ENCODE results near the gene GATAD1. TPM values are rescaled to one million over a fixed set of nuclear protein-coding genes. Genes with fewer than 3 reads are reported as not detected.

Gene GATAD1
- polyA plus RNA-seq, 1 of the 3 experiments (the other 2 are of a cell fraction): 30.6 TPM

GRCh38 chr7:92417913-92418312 lies 29.4 kb upstream of the GATAD1 start:
- H3K9ac ChIP-seq: no peak overlapping the region
- no peak overlapping the region for H2AFZ ChIP-seq (ENCODE audit: low read depth)
- POLR2A ChIA-PET: interaction anchor here (1.4 kb wide), 1 partner anchor 29 kb away, joined by 3 read pairs; the partner anchor contains the start of gene GATAD1
- H3K36me3 ChIP-seq (replicated peaks in 1 of 2; ENCODE audit: control insufficient read depth in 1 of 2, insufficient read depth in 2 of 2, low read length in 1 of 2): no peaks in the 10 kb centered on the region
- H3K4me2 ChIP-seq: no peak overlapping the region
- H3K27ac ChIP-seq (ENCODE audit: low read depth in 2 of 2, low read length in 1 of 2): no peak overlapping the region
- peaks cover 0 to 3% of the 10 kb centered on the region in 2 experiments; a peak in 1 of 4 replicates for H3K4me1 ChIP-seq (ENCODE audit: control insufficient read depth in 1 of 2, insufficient read depth in 2 of 2, low read depth in 1 of 2, low read length in 1 of 2)
- no peak overlapping the region for H3K4me3 ChIP-seq (ENCODE audit: low read depth in 2 of 2, low read length in 1 of 2)
- H3K9me2 ChIP-seq: no peaks in the 10 kb centered on the region
- no peaks in the 10 kb centered on the region for H3F3A ChIP-seq (replicated peaks; ENCODE audit: insufficient read depth)
- no peaks in the 10 kb centered on the region for H4K20me1 ChIP-seq (ENCODE audit: insufficient read depth)
- DNase-seq: no peak
- 96% methylated on average over 4 of the region's 5 CpGs for WGBS (ENCODE audit: low lambda C conversion rate)
- H3K79me2 ChIP-seq (ENCODE audit: insufficient read depth): no peaks in the 10 kb centered on the region
- CTCF ChIA-PET: interaction anchor here (1.3 to 1.8 kb wide), 3 partner anchors 27 to 43 kb away, joined by 3 to 8 read pairs (median 4); no protein-coding TSS in a partner anchor
- H3K27me3 ChIP-seq (ENCODE audit: insufficient read depth): no peaks in the 10 kb centered on the region
- no peak for TF ChIP-seq NFIC (IDR thresholded peaks at IDR 0.05; ENCODE audit: borderline replicate concordance)
- peak; percentile 27; the same call in 1 of the 2 replicates for TF ChIP-seq RAD21 (IDR thresholded peaks at IDR 0.05; ENCODE audit: low read length)
- TF ChIP-seq, protein P1, sequence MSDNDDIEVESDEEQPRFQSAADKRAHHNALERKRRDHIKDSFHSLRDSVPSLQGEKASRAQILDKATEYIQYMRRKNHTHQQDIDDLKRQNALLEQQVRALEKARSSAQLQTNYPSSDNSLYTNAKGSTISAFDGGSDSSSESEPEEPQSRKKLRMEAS (IDR thresholded peaks at IDR 0.05; ENCODE audit: low read depth): no peak
- no peaks in the 10 kb centered on the region for H3K9me3 ChIP-seq

DNA sequence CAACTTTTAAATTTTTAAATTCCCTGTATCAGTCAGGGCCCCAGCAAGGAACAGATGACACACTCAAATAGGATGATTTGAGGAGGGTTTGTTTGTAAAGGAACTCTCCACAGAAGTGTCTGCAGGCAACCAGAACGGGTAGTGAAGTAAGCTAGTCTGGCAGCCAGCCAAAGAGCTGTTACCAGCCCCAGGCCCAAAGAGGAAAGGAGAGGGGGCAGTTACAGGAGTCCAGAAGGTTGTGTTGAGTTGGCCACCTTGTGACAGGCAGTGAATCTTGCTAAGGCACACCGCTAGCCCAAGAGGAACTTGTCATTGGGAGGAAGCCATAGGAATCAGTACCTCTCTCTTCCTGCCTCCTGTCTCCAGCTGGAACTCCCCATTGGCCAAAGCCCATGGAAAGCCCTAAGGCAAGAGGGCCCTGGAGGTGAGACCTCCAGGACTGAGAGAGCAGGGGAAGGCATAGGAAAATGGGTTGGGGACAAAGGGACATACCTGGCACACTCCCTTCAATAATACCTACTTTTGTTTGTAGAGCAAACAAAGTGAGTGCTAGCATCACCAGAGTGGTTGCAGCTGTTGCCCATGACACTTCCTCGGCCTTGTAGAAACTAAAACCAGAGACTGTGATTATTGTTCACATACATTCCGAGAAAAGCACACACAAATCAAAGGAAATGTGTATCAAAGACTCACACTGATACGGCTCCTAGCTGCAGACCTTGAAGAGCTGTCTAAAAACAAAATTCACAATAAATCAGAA lies 25.4 kb upstream of the GATAD1 start:
- Histone ChIP-seq H3K27ac (ENCODE audit: low read depth in 2 of 2, low read length in 1 of 2) (no peak overlapping the region), H3K36me3 (replicated peaks in 1 of 2; ENCODE audit: control insufficient read depth in 1 of 2, insufficient read depth in 2 of 2, low read length in 1 of 2) (no peaks in the 10 kb centered on the region), H2AFZ (ENCODE audit: low read depth) (no peak overlapping the region), H3K4me2 (no peak overlapping the region), H3K4me3 (ENCODE audit: low read depth in 2 of 2, low read length in 1 of 2) (no peak overlapping the region), H3K79me2 (ENCODE audit: insufficient read depth) (no peaks in the 10 kb centered on the region), H3K4me1 (ENCODE audit: control insufficient read depth in 1 of 2, insufficient read depth in 2 of 2, low read depth in 1 of 2, low read length in 1 of 2) (peaks cover 0 to 3% of the 10 kb centered on the region in 2 experiments; a peak in 1 of 4 replicates), H3K27me3 (ENCODE audit: insufficient read depth) (no peaks in the 10 kb centered on the region), H3K9ac (no peak overlapping the region), H4K20me1 (ENCODE audit: insufficient read depth) (no peaks in the 10 kb centered on the region), H3K9me2 (no peaks in the 10 kb centered on the region), H3F3A (replicated peaks; ENCODE audit: insufficient read depth) (no peaks in the 10 kb centered on the region), H3K9me3 (no peaks in the 10 kb centered on the region)
- TF ChIP-seq TEAD4 (IDR thresholded peaks at IDR 0.05; ENCODE audit: borderline replicate concordance, insufficient read depth) (no peak), PBX3 (IDR thresholded peaks at IDR 0.05) (no peak), GABPA (IDR thresholded peaks at IDR 0.05; ENCODE audit: low read depth) (no peak), MXI1 (IDR thresholded peaks at IDR 0.05; ENCODE audit: low read depth, low read length) (no peak), FOXJ3 (CRISPR knock-in tag; IDR thresholded peaks at IDR 0.05) (no peak), JUND (IDR thresholded peaks at IDR 0.05) (no peak), IRF3 (IDR thresholded peaks at IDR 0.05; ENCODE audit: low read depth, low read length) (no peak)
- TF ChIP-seq, protein P2, sequence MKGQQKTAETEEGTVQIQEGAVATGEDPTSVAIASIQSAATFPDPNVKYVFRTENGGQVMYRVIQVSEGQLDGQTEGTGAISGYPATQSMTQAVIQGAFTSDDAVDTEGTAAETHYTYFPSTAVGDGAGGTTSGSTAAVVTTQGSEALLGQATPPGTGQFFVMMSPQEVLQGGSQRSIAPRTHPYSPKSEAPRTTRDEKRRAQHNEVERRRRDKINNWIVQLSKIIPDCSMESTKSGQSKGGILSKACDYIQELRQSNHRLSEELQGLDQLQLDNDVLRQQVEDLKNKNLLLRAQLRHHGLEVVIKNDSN (IDR thresholded peaks at IDR 0.05; ENCODE audit: borderline replicate concordance, low read depth): no peak
- ChIA-PET POLR2A (interaction anchor here (1.2 kb wide), 1 partner anchor 25 kb away, joined by 3 read pairs; the partner anchor contains the start of gene GATAD1), CTCF (interaction anchor here (1.2 to 6.7 kb wide), 3 partner anchors 25 to 242 kb away, joined by 3 to 108 read pairs (median 5); partner anchors contain the start of genes GATAD1 and LRRD1)
- DNase-seq: peak; percentile 40
- WGBS (ENCODE audit: low lambda C conversion rate): 54% methylated on average over 5 of the region's 5 CpGs

All from SK-N-SH (cell line).